C4-2B (cell line): ENCODE measurements around the gene CDKAL1.

Source experiments
- H3K27ac ChIP-seq: fragments of 450-650 bp; 2 replicates; pipeline ENCODE4 v1.5.1; 2017
- CTCF ChIP-seq: fragments of 450-650 bp; conservative IDR thresholded peaks from 2 replicates; pipeline ENCODE4 v1.5.1; 2017; ENCODE audit warnings: mild to moderate bottlenecking
- ZFX ChIP-seq: fragments of 450-650 bp; IDR thresholded peaks from 2 replicates; pipeline ENCODE4 v1.6.1; 2017

CDKAL1 gene

GRCh38 chr6:20778459-20778858, 244.2 kb downstream of the CDKAL1 start:
- TF ChIP-seq ZFX (no peak), CTCF (no peak)
- no peak overlapping the region for H3K27ac ChIP-seq

- TF ChIP-seq ZFX (no peak), CTCF (no peak)
- H3K27ac ChIP-seq: no peak overlapping the region
Observed at GRCh38 chr6:20778912-20779311, 244.7 kb downstream of the CDKAL1 start.

- no peak overlapping the region for H3K27ac ChIP-seq
- TF ChIP-seq CTCF (peak; percentile 16), ZFX (no peak)
Observed at GRCh38 chr6:20789162-20789561, 254.9 kb downstream of the CDKAL1 start.

GRCh38 chr6:20790032-20790791, 256.0 kb downstream of the CDKAL1 start:
- no peak for TF ChIP-seq ZFX
- no peak for TF ChIP-seq CTCF
- no peak overlapping the region for H3K27ac ChIP-seq

- TF ChIP-seq ZFX (no peak), CTCF (no peak)
- no peak overlapping the region for H3K27ac ChIP-seq
Observed at GRCh38 chr6:20791074-20791473, 256.8 kb downstream of the CDKAL1 start.

- no peak for TF ChIP-seq CTCF
- no peak for TF ChIP-seq ZFX
- H3K27ac ChIP-seq: no peak overlapping the region
Observed at GRCh38 chr6:20791944-20792343, 257.7 kb downstream of the CDKAL1 start.

- TF ChIP-seq ZFX (no peak), CTCF (no peak)
- H3K27ac ChIP-seq: no peak overlapping the region
Observed at GRCh38 chr6:20793174-20793573, 258.9 kb downstream of the CDKAL1 start.
